GM23338 (cell line): ENCODE measurements around the gene NEURL1B. TPM values are rescaled to one million over a fixed set of nuclear protein-coding genes. Genes with fewer than 3 reads are reported as not detected.

Source experiments
- ATAC-seq: fragments of 200-7000 bp; cut with Tn5 transposase; 3 replicates; pipeline ENCODE4 v1.9.1; 2020
- DNase-seq: peaks from one replicate; pipeline ENCODE4 v3.0.0-alpha.2; 2015; ENCODE audit warnings: low spot score
- H2AFZ ChIP-seq: fragments of 200-600 bp; sonication (generic); 2 replicates; pipeline ENCODE4 v1.8.0; 2016; ENCODE audit warnings: antibody characterized with exemption, mild to moderate bottlenecking, moderate library complexity
- H3F3A ChIP-seq: fragments of 200-600 bp; sonication (generic); replicated peaks from 2 replicates; pipeline ENCODE4 v1.8.0; 2017; ENCODE audit warnings: antibody characterized with exemption, mixed run types, low read depth
- H3K27ac ChIP-seq: fragments of 200-600 bp; sonication (generic); 2 replicates; pipeline ENCODE4 v1.6.1; 2016; ENCODE audit warnings: low read depth
- H3K27me3 ChIP-seq: fragments of 200-600 bp; sonication (generic); 2 replicates; pipeline ENCODE4 v1.8.0; 2016; ENCODE audit warnings: mild to moderate bottlenecking, mixed run types, moderate library complexity; ENCODE audit not compliant: insufficient read depth
- H3K36me3 ChIP-seq: fragments of 200-600 bp; sonication (generic); 2 replicates; pipeline ENCODE4 v1.8.0; 2016; ENCODE audit warnings: mild to moderate bottlenecking; ENCODE audit not compliant: insufficient read depth
- H3K4me1 ChIP-seq: fragments of 200-600 bp; sonication (generic); 2 replicates; pipeline ENCODE4 v1.8.0; 2016; ENCODE audit warnings: mild to moderate bottlenecking, moderate library complexity; ENCODE audit not compliant: insufficient read depth
- H3K4me2 ChIP-seq: fragments of 200-600 bp; sonication (generic); 2 replicates; pipeline ENCODE4 v1.7.1; 2017; ENCODE audit warnings: mixed run types
- H3K4me3 ChIP-seq: fragments of 200-600 bp; sonication (generic); 2 replicates; pipeline ENCODE4 v1.6.1; 2016; ENCODE audit warnings: mixed run types
- H3K79me2 ChIP-seq: fragments of 200-600 bp; sonication (generic); replicated peaks from 2 replicates; pipeline ENCODE4 v1.8.0; 2017; ENCODE audit warnings: mild to moderate bottlenecking; ENCODE audit not compliant: insufficient read depth
- H3K9me2 ChIP-seq: fragments of 200-600 bp; sonication (generic); 2 replicates; pipeline ENCODE4 v1.8.0; 2017; ENCODE audit not compliant: insufficient read depth
- H4K20me1 ChIP-seq: fragments of 200-600 bp; sonication (generic); replicated peaks from 2 replicates; pipeline ENCODE4 v1.8.0; 2017; ENCODE audit warnings: mild to moderate bottlenecking; ENCODE audit not compliant: insufficient read depth
- H3K27ac Mint-ChIP-seq: 2 replicates; pipeline ENCODE4 v1.8.0; 2020; ENCODE audit warnings: inconsistent platforms, mild to moderate bottlenecking, moderate library complexity, mixed read lengths
- H3K27me3 Mint-ChIP-seq: 3 replicates; pipeline ENCODE4 v1.8.0; 2022; ENCODE audit warnings: low read depth, mild to moderate bottlenecking, moderate library complexity, mixed read lengths, inconsistent platforms; ENCODE audit not compliant: insufficient read depth, poor library complexity
- H3K36me3 Mint-ChIP-seq: 3 replicates; pipeline ENCODE4 v1.8.0; 2021; ENCODE audit warnings: low read depth, mild to moderate bottlenecking, inconsistent platforms, moderate library complexity, mixed read lengths
- H3K4me1 Mint-ChIP-seq: 3 replicates; pipeline ENCODE4 v1.8.0; 2020; ENCODE audit warnings: mild to moderate bottlenecking, inconsistent platforms, mixed read lengths
- H3K4me3 Mint-ChIP-seq: 3 replicates; pipeline ENCODE4 v1.8.0; 2021; ENCODE audit warnings: moderate library complexity, mild to moderate bottlenecking, inconsistent platforms, mixed read lengths
- H3K9me3 Mint-ChIP-seq: 3 replicates; pipeline ENCODE4 v1.8.0; 2020; ENCODE audit warnings: moderate library complexity, mild to moderate bottlenecking, inconsistent platforms, mixed read lengths
- CREB1 ChIP-seq: fragments of 250-450 bp; sonication (Bioruptor Pico); IDR thresholded peaks from 2 replicates; pipeline ENCODE4 v1.5.0; 2020; ENCODE audit warnings: low read depth, mild to moderate bottlenecking, moderate library complexity
- EZH2 ChIP-seq: fragments of 200-600 bp; sonication (generic); IDR thresholded peaks from one replicate; pipeline ENCODE4 v1.8.0; 2017; ENCODE audit warnings: antibody characterized with exemption, mild to moderate bottlenecking, low read depth; ENCODE audit not compliant: unreplicated experiment
- EZH2phosphoT487 ChIP-seq: fragments of 200-600 bp; sonication (generic); IDR thresholded peaks from one replicate; pipeline ENCODE4 v1.8.1; 2018; ENCODE audit warnings: antibody characterized with exemption; ENCODE audit not compliant: unreplicated experiment
- JUNB ChIP-seq: IDR thresholded peaks from one replicate; pipeline ENCODE4 v1.6.1; 2016; ENCODE audit warnings: antibody characterized with exemption; ENCODE audit not compliant: unreplicated experiment
- NANOG ChIP-seq: IDR thresholded peaks from 2 replicates; pipeline ENCODE4 v1.6.1; 2016; ENCODE audit warnings: antibody characterized with exemption, borderline replicate concordance
- POLR2AphosphoS5 ChIP-seq: IDR thresholded peaks from 2 replicates; pipeline ENCODE4 v1.6.1; 2016; ENCODE audit warnings: antibody characterized with exemption, low read depth
- STAT1 ChIP-seq: IDR thresholded peaks from one replicate; pipeline ENCODE4 v1.6.1; 2016; ENCODE audit warnings: antibody characterized with exemption; ENCODE audit not compliant: unreplicated experiment
- ZNF114 ChIP-seq: fragments of 250-450 bp; sonication (Bioruptor Pico); IDR thresholded peaks from 2 replicates; pipeline ENCODE4 v1.5.0; 2020; ENCODE audit warnings: mild to moderate bottlenecking, moderate library complexity
- ZNF331 ChIP-seq: fragments of 250-450 bp; sonication (Bioruptor Pico); IDR thresholded peaks from 2 replicates; pipeline ENCODE4 v1.5.0; 2020; ENCODE audit warnings: low read depth, mild to moderate bottlenecking, moderate library complexity
- long read RNA-seq: library from polyadenylated mRNA; unstranded; transcript quantifications from one replicate; pipeline ENCODE4 v2.0.0, GENCODE V29; 2020; ENCODE audit not compliant: unreplicated experiment
- polyA plus RNA-seq: library from polyadenylated mRNA; unstranded; fragments of >200 nt; fragmentation: Nextera tagmentation; extraction: Ambion mirVana; gene quantifications from 2 replicates; pipeline ENCODE4 v1.2.1, GENCODE V29; 2016
- total RNA-seq: library from RNA; depleted of rRNA; stranded (reverse); fragments of >200 nt; shearing (Covaris generic); gene quantifications from 2 replicates; pipeline ENCODE4 v1.2.3, GENCODE V29; 2014; rRNA removed
- TF ChIP-seq, protein P1 (sequence below): IDR thresholded peaks from one replicate; pipeline ENCODE4 v1.6.1; 2018; ENCODE audit warnings: antibody characterized with exemption; ENCODE audit not compliant: unreplicated experiment
- TF ChIP-seq, protein P2 (sequence below): IDR thresholded peaks from 2 replicates; pipeline ENCODE4 v1.6.1; 2016; ENCODE audit warnings: antibody characterized with exemption

Gene NEURL1B, protein sequence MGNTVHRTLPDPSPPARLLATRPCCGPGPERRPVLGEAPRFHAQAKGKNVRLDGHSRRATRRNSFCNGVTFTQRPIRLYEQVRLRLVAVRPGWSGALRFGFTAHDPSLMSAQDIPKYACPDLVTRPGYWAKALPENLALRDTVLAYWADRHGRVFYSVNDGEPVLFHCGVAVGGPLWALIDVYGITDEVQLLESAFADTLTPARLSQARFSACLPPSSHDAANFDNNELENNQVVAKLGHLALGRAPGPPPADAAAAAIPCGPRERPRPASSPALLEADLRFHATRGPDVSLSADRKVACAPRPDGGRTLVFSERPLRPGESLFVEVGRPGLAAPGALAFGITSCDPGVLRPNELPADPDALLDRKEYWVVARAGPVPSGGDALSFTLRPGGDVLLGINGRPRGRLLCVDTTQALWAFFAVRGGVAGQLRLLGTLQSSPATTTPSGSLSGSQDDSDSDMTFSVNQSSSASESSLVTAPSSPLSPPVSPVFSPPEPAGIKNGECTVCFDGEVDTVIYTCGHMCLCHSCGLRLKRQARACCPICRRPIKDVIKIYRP
- total RNA-seq (11.4 and 13.3 TPM in 2 replicates), polyA plus RNA-seq (1.9 and 2.1 TPM in 2 replicates)
- long read RNA-seq: 0 reads

DNA sequence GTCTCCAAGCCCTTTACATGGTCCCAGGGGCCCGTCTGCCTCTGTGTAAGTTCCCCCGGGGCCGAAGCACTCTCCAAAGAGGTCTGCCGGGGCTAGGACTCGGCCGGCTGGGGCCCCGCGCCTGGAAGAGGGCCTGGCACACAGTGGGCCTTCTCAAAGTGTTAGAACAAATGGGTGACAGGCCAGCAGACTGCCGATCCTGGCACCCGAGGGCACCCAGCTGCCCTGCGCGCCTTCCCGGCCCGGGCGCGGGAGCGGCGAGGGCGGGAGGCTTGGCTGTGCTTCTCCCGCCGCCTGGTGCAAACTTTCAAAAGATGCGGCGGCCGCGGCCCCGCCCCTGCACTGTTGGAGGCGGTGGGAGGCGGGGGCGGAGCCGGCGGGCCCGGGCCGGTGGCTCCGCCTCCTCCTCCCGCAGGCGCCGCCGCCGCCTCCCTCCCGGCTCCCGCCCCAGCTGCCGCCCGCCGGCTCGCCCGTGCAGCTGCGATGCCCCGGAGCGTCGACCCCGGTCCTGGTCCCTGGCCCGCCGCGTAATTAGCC is at the start of gene NEURL1B:
TSS of gene NEURL1B (plus strand) at position 442 of the 537 bp plus-strand sequence. CDS start 144 bp downstream, outside the sequence.
- no peak within 1 kb of the TSS for H3K27ac ChIP-seq
- DNase-seq: peak; percentile 87
- no peaks in the 10 kb centered on the region for H3K36me3 Mint-ChIP-seq

DNA sequence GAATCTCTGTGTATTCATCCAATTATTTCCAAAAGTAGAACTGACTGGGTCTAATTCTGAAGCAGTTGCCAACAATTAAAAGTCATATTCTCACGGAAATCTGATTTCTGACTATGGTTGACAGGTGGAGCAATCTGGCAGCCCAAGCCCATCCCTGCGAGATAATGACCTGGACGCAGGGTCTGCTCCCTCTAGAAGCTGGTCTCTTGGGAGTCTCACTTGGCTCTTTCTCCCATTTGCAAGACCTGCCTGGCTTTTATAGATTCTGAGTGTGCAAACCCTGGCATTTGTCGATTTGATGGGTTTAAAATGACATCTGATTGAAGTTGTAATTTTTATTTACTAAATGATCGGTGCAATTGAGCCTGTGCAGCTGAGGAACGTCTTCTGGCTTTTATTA is 49.4 kb upstream of the NEURL1B start:
- peaks cover 8% of the 10 kb centered on the region for H3K27me3 Mint-ChIP-seq

More for the DNA sequence above, at the start of gene NEURL1B:
- Histone ChIP-seq H3F3A (peaks cover 5% of the 10 kb centered on the region; the same call in 1 of the 2 replicates), H3K79me2 (no peaks in the 10 kb centered on the region), H3K4me2 (peak within 1 kb of the TSS; percentile 92), H3K9me2 (no peaks in the 10 kb centered on the region), H3K27me3 (peaks cover 28% of the 10 kb centered on the region), H3K4me3 (peak within 1 kb of the TSS; percentile 86), H3K4me1 (peaks cover 44% of the 10 kb centered on the region), H3K36me3 (no peaks in the 10 kb centered on the region), H4K20me1 (peaks cover 4% of the 10 kb centered on the region; the same call in 1 of the 2 replicates), H2AFZ (peak within 1 kb of the TSS; percentile 92)
- H3K27me3 Mint-ChIP-seq: peaks cover 30% of the 10 kb centered on the region
- peak; percentile 72 for ATAC-seq
- peaks cover 46% of the 10 kb centered on the region for H3K4me1 Mint-ChIP-seq
- no peak for TF ChIP-seq ZNF114 (CRISPR knock-in tag)
- TF ChIP-seq EZH2phosphoT487: no peak
- no peak for TF ChIP-seq ZNF331 (CRISPR knock-in tag)
- peak; percentile 45; the same call in 1 of the 2 replicates for TF ChIP-seq POLR2AphosphoS5
- TF ChIP-seq CREB1 (CRISPR knock-in tag): no peak
- no peak for TF ChIP-seq STAT1
- peak within 1 kb of the TSS; percentile 64 for H3K4me3 Mint-ChIP-seq
- H3K9me3 Mint-ChIP-seq: no peaks in the 10 kb centered on the region
- no peak within 1 kb of the TSS for H3K27ac Mint-ChIP-seq

DNA sequence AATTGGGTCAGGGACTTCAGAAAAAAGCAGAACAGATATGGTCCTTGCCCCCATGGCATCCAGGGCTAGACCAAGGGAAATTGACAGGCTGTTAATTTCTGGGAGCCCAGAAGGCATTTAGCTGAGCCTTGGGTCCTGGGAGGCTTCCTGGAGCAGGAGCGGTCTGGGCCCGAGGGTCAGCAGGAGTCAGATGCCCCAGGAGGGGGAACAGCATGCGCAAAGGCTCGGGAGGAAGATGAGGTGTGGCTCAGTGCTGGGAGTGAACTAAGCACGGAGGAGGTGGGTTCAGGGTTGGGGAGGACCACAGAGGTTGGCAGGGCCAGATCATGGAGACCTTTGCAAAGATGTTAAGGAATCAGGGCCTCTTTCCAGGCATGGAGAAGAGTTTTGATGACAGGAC is 48.2 kb upstream of the NEURL1B start:
- no peak overlapping the region for H3K4me3 Mint-ChIP-seq
- Histone ChIP-seq H3K4me2 (no peak overlapping the region), H3K27me3 (no peaks in the 10 kb centered on the region), H4K20me1 (no peaks in the 10 kb centered on the region), H3F3A (no peaks in the 10 kb centered on the region), H3K36me3 (no peaks in the 10 kb centered on the region), H3K79me2 (no peaks in the 10 kb centered on the region), H2AFZ (no peak overlapping the region), H3K4me3 (no peak overlapping the region), H3K4me1 (no peaks in the 10 kb centered on the region), H3K9me2 (0 out of 2 replicates have a peak, but pooled peaks cover 6% of the 10 kb centered on the region), H3K27ac (no peak overlapping the region)
- H3K4me1 Mint-ChIP-seq: peaks cover 2% of the 10 kb centered on the region
- TF ChIP-seq JUNB (no peak), EZH2 (no peak), STAT1 (no peak), EZH2phosphoT487 (no peak), POLR2AphosphoS5 (no peak), ZNF114 (CRISPR knock-in tag) (no peak), CREB1 (CRISPR knock-in tag) (no peak)
- TF ChIP-seq, protein P1, sequence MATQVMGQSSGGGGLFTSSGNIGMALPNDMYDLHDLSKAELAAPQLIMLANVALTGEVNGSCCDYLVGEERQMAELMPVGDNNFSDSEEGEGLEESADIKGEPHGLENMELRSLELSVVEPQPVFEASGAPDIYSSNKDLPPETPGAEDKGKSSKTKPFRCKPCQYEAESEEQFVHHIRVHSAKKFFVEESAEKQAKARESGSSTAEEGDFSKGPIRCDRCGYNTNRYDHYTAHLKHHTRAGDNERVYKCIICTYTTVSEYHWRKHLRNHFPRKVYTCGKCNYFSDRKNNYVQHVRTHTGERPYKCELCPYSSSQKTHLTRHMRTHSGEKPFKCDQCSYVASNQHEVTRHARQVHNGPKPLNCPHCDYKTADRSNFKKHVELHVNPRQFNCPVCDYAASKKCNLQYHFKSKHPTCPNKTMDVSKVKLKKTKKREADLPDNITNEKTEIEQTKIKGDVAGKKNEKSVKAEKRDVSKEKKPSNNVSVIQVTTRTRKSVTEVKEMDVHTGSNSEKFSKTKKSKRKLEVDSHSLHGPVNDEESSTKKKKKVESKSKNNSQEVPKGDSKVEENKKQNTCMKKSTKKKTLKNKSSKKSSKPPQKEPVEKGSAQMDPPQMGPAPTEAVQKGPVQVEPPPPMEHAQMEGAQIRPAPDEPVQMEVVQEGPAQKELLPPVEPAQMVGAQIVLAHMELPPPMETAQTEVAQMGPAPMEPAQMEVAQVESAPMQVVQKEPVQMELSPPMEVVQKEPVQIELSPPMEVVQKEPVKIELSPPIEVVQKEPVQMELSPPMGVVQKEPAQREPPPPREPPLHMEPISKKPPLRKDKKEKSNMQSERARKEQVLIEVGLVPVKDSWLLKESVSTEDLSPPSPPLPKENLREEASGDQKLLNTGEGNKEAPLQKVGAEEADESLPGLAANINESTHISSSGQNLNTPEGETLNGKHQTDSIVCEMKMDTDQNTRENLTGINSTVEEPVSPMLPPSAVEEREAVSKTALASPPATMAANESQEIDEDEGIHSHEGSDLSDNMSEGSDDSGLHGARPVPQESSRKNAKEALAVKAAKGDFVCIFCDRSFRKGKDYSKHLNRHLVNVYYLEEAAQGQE: no peak
- TF ChIP-seq, protein P2, sequence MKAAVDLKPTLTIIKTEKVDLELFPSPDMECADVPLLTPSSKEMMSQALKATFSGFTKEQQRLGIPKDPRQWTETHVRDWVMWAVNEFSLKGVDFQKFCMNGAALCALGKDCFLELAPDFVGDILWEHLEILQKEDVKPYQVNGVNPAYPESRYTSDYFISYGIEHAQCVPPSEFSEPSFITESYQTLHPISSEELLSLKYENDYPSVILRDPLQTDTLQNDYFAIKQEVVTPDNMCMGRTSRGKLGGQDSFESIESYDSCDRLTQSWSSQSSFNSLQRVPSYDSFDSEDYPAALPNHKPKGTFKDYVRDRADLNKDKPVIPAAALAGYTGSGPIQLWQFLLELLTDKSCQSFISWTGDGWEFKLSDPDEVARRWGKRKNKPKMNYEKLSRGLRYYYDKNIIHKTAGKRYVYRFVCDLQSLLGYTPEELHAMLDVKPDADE: no peak
- H3K36me3 Mint-ChIP-seq: no peaks in the 10 kb centered on the region
- no peak for DNase-seq
- peaks cover 11% of the 10 kb centered on the region for H3K27me3 Mint-ChIP-seq
- no peak for ATAC-seq
- H3K27ac Mint-ChIP-seq: no peak overlapping the region
- no peaks in the 10 kb centered on the region for H3K9me3 Mint-ChIP-seq

More for the DNA sequence above, 49.4 kb upstream of the NEURL1B start:
- Histone ChIP-seq H3K4me1 (peaks cover 7% of the 10 kb centered on the region), H3K79me2 (no peaks in the 10 kb centered on the region), H3K27me3 (no peaks in the 10 kb centered on the region), H3K36me3 (no peaks in the 10 kb centered on the region), H3K4me2 (no peak overlapping the region), H3F3A (no peaks in the 10 kb centered on the region; the same call in 1 of the 2 replicates), H3K9me2 (0 out of 2 replicates have a peak, but pooled peaks cover 6% of the 10 kb centered on the region), H3K27ac (no peak overlapping the region), H2AFZ (no peak overlapping the region), H3K4me3 (no peak overlapping the region), H4K20me1 (no peaks in the 10 kb centered on the region)
- ATAC-seq: no peak
- DNase-seq: no peak
- Mint-ChIP-seq H3K4me1 (peaks cover 12% of the 10 kb centered on the region), H3K4me3 (no peak overlapping the region), H3K27ac (no peak overlapping the region), H3K36me3 (no peaks in the 10 kb centered on the region), H3K9me3 (no peaks in the 10 kb centered on the region)
- no peak for TF ChIP-seq NANOG
- TF ChIP-seq ZNF331 (CRISPR knock-in tag): no peak
